Esophagus muscularis mucosa (tissue), 4 donors: Measurements from ENCODE around the gene CPED1. TPM values are rescaled to one million over a fixed set of nuclear protein-coding genes. Genes with fewer than 3 reads are reported as not detected.

Source experiments
- DNase-seq: peaks from one replicate; pipeline ENCODE4 v3.0.0-alpha.2; 2017; ENCODE audit errors: extremely low spot score
- H3K27ac ChIP-seq, 4 donors: fragments of 200-600 bp; sonication (generic); replicated peaks in 1 of 4; 1 replicate in 3 of 4; 2 replicates in 1 of 4; pipeline ENCODE4 v1.5.1; 2016 to 2019; ENCODE audit warnings: mild to moderate bottlenecking in 1 of 4
- H3K27me3 ChIP-seq, 4 donors: fragments of 200-600 bp; sonication (generic); one replicate each; pipeline versions ENCODE4 v1.5.1 to v1.6.0; 2016 to 2019
- H3K36me3 ChIP-seq, 4 donors: fragments of 200-600 bp; sonication (generic); one replicate each; pipeline ENCODE4 v1.5.1; 2016 to 2019
- H3K4me1 ChIP-seq, 4 donors: fragments of 200-600 bp; sonication (generic); one replicate each; pipeline ENCODE4 v1.5.1; 2016 to 2019
- H3K4me3 ChIP-seq, 4 donors: fragments of 200-600 bp; sonication (generic); 1 replicate in 2 of 4; 2 replicates in 2 of 4; pipeline ENCODE4 v1.5.1; 2016 to 2019; ENCODE audit warnings: mild to moderate bottlenecking in 4 of 4, moderate library complexity in 1 of 4
- H3K9me3 ChIP-seq, 4 donors: fragments of 200-600 bp; sonication (generic); 1 replicate in 3 of 4; 2 replicates in 1 of 4; pipeline ENCODE4 v1.5.1; 2016 to 2019
- EP300 ChIP-seq: sonication (generic); formaldehyde crosslinking; IDR thresholded peaks from one replicate; pipeline ENCODE4 v1.6.1; 2017; ENCODE audit warnings: antibody characterized with exemption
- POLR2A ChIP-seq: fragments of 450-650 bp; IDR thresholded peaks from one replicate; pipeline ENCODE4 v1.6.1; 2017; ENCODE audit warnings: antibody characterized with exemption, moderate library complexity, mild to moderate bottlenecking, low read depth
- POLR2AphosphoS5 ChIP-seq, 2 donors: sonication (generic); formaldehyde crosslinking; IDR thresholded peaks; one replicate each; pipeline ENCODE4 v1.6.1; 2017; ENCODE audit warnings: antibody characterized with exemption in 2 of 2
- WGBS: methylation state at CpG from one replicate; pipeline ENCODE4 v1.1.5; 2018; 5-methylcytosine and 5-hydroxymethylcytosine counted together
- intact Hi-C: fragments of 100-400 bp; cut with DNase I; formaldehyde crosslinking; loops from one replicate; pipeline ENCODE4 v1.15.1; 2023
- total RNA-seq, 4 donors: library from RNA; depleted of rRNA; stranded (reverse); fragments of >200 nt; gene quantifications; one replicate each; pipeline versions ENCODE4 v1.1.0 to v1.2.1, GENCODE V29; 2016
- TF ChIP-seq, protein P1 (sequence below), 3 experiments: fragments of 200-600 bp in 2 of 3; fragments of 450-650 bp in 1 of 3; sonication (generic) in 2 of 3; IDR thresholded peaks; one replicate each; pipeline ENCODE4 v1.5.1; 2017 to 2019; ENCODE audit warnings: antibody characterized with exemption in 3 of 3, mild to moderate bottlenecking in 2 of 3, moderate library complexity in 1 of 3

Gene CPED1
- total RNA-seq, 4 donors from 2014 or later = 28.1 to 81.8 (median 32.0) TPM

- DNase-seq = no peak
- Histone ChIP-seq H3K4me1 (no peaks in the 10 kb centered on the region), H3K27me3 (no peaks in the 10 kb centered on the region), H3K36me3 (peaks cover 0 to 37% (median 6%) of the 10 kb centered on the region in 4 donors), H3K4me3 (no peak overlapping the region), H3K9me3 (no peaks in the 10 kb centered on the region), H3K27ac (no peak overlapping the region)
- intact Hi-C loops = no loop called here
- WGBS = 100% methylated on average over 1 of the region's 1 CpG
- TF ChIP-seq EP300 (no peak), POLR2A (no peak), POLR2AphosphoS5 (IDR thresholded peaks at IDR 0.05) (no peak)
- TF ChIP-seq, protein P1, sequence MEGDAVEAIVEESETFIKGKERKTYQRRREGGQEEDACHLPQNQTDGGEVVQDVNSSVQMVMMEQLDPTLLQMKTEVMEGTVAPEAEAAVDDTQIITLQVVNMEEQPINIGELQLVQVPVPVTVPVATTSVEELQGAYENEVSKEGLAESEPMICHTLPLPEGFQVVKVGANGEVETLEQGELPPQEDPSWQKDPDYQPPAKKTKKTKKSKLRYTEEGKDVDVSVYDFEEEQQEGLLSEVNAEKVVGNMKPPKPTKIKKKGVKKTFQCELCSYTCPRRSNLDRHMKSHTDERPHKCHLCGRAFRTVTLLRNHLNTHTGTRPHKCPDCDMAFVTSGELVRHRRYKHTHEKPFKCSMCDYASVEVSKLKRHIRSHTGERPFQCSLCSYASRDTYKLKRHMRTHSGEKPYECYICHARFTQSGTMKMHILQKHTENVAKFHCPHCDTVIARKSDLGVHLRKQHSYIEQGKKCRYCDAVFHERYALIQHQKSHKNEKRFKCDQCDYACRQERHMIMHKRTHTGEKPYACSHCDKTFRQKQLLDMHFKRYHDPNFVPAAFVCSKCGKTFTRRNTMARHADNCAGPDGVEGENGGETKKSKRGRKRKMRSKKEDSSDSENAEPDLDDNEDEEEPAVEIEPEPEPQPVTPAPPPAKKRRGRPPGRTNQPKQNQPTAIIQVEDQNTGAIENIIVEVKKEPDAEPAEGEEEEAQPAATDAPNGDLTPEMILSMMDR (IDR thresholded peaks at IDR 0.05) = no peak
Observed at GRCh38 chr7:121126201-121126600, 137.7 kb downstream of the CPED1 start.

DNA sequence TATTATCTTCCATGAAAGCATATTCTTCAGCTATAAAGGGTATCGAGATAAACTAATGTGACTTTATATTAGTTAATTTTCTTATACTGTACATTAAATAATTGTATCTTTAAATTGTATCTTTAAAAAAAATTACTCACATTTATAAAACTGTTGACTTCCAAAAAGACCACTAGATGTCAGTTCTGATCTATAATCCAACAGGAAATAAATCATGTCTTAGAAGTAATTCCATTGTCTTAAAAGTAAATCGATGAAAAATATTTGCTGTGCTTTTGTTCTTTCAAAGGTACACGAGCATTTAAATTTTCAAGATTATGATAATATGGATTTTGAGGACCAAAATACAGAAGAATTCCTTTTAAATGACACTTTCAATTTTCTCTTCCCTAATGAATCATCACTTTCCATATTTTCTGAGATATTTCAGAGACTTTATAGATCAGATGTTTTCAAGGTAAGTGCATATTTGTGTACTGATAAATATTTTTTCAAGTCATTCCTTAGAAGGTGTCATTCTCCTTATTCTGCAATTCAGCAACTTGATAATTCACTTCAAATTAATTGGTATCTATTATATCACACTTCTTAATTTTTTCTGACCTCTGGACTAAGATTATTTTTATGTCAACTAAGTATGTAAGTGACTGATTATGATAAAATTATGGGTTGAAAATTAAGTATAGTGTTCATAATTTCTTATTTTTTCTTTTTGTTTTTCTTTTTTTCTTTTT lies 138.5 kb downstream of the CPED1 start:
- WGBS = 64% methylated on average over 3 of the region's 3 CpGs
- Histone ChIP-seq H3K27me3 (no peaks in the 10 kb centered on the region), H3K4me3 (no peak overlapping the region), H3K4me1 (no peaks in the 10 kb centered on the region), H3K27ac (no peak overlapping the region), H3K36me3 (peaks cover 0 to 40% (median 6%) of the 10 kb centered on the region in 4 donors), H3K9me3 (no peaks in the 10 kb centered on the region)
- intact Hi-C loops = no loop called here
- TF ChIP-seq POLR2A (no peak), EP300 (no peak)
- TF ChIP-seq, protein P1 (IDR thresholded peaks at IDR 0.05) = no peak
- no peak for DNase-seq

DNA sequence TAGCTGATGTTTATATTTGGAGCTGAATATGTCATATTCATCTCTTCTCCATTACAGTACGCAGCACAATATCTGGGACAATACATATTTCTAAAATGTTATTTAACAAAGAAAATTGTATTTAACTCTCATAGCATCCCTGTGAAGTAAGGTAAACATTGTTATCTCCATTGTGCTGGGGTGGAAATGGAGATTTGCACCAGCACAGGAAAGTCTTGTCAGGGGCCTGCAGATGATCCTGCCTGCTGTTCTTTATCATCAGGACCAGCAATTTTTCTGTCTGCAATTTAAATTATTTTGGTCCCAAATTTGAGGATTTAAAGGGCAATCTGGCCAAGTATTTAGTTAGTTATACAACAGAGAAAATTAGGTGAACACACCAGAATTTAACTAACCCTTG lies 144.4 kb downstream of the CPED1 start:
- H3K9me3 ChIP-seq = no peaks in the 10 kb centered on the region
- H3K4me1 ChIP-seq = no peaks in the 10 kb centered on the region
- intact Hi-C loops = no loop called here
- H3K36me3 ChIP-seq = peaks cover 0 to 47% (median 9%) of the 10 kb centered on the region in 4 donors
- H3K4me3 ChIP-seq = no peak overlapping the region
- no peaks in the 10 kb centered on the region for H3K27me3 ChIP-seq
- WGBS = 0% methylated on average over 1 of the region's 1 CpG
- no peak for DNase-seq
- H3K27ac ChIP-seq = no peak overlapping the region
- TF ChIP-seq EP300 = no peak
- TF ChIP-seq, protein P1 (IDR thresholded peaks at IDR 0.05) = no peak
- TF ChIP-seq POLR2A = no peak
- no peak for TF ChIP-seq POLR2AphosphoS5 (IDR thresholded peaks at IDR 0.05)

GRCh38 chr7:121133444-121133843 lies 144.9 kb downstream of the CPED1 start:
- Histone ChIP-seq H3K27me3 (no peaks in the 10 kb centered on the region), H3K36me3 (peaks cover 0 to 42% (median 9%) of the 10 kb centered on the region in 4 donors), H3K4me1 (no peaks in the 10 kb centered on the region), H3K9me3 (no peaks in the 10 kb centered on the region), H3K4me3 (no peak overlapping the region), H3K27ac (no peak overlapping the region)
- WGBS = 93% methylated on average over 3 of the region's 3 CpGs
- no peak for TF ChIP-seq EP300
- TF ChIP-seq, protein P1 (IDR thresholded peaks at IDR 0.05) = no peak
- TF ChIP-seq POLR2A = no peak
- TF ChIP-seq POLR2AphosphoS5 (IDR thresholded peaks at IDR 0.05) = no peak
- intact Hi-C loops = no loop called here
- no peak for DNase-seq
